GM18505 (cell line): ENCODE measurements around the gene SPARCL1.
"Not testable (repeated sequence)": the region's sequence is repeated elsewhere in the genome, so short reads cannot be mapped to it uniquely, and the experiment has no call there.

Source experiments
- ATAC-seq: cut with Tn5 transposase; IDR thresholded peaks from one replicate; pipeline ENCODE4 v1.9.1; 2021; ENCODE audit not compliant: unreplicated experiment
- POLR2A ChIP-seq: IDR thresholded peaks from 4 replicates; pipeline ENCODE4 v1.6.1; 2011; ENCODE audit warnings: borderline replicate concordance; ENCODE audit not compliant: insufficient read depth, insufficient read length; ENCODE audit errors: extremely low read depth

Gene SPARCL1

GRCh38 chr4:87428979-87429378 lies 100.2 kb downstream of the SPARCL1 start:
- no peak for TF ChIP-seq POLR2A
- ATAC-seq, result no peak

GRCh38 chr4:87427518-87427868 lies 101.7 kb downstream of the SPARCL1 start:
- no peak for TF ChIP-seq POLR2A
- no peak for ATAC-seq

GRCh38 chr4:87426865-87427517 lies 102.2 kb downstream of the SPARCL1 start:
- no peak for ATAC-seq
- no peak for TF ChIP-seq POLR2A

GRCh38 chr4:87425711-87426110 lies 103.5 kb downstream of the SPARCL1 start:
- no peak for TF ChIP-seq POLR2A
- ATAC-seq, result no peak

- not testable (repeated sequence) for ATAC-seq
Observed at GRCh38 chr4:87424099-87424543, 105.1 kb downstream of the SPARCL1 start.
